GM12873 (cell line): ENCODE measurements around the gene SLC35F3.

Experiments used
- TF ChIP-seq, protein P1 (sequence below): IDR thresholded peaks from 2 replicates; pipeline ENCODE4 v1.5.1; 2012; ENCODE audit warnings: low read depth, mild to moderate bottlenecking, moderate library complexity, low read length, control low read depth; ENCODE audit not compliant: insufficient read depth; ENCODE audit errors: missing control alignments

SLC35F3 gene

DNA sequence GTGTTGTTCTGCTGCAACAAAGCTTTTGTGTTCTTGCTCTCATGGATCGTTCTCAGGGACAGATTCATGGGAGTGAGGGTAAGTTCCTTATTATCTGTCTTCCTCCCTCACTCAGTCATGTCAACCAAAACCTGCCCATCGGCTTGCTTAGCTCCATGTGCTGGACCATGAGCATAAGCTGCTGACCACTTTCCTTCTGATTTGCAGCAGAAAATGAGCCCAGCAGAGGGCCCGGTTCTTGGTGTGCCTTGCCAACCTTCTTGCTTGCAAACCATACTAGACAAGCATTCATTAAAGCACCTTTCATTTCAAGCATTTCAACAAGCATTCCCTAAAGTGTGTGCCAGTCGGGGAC is 404.7 kb downstream of the SLC35F3 start:
- TF ChIP-seq, protein P1, sequence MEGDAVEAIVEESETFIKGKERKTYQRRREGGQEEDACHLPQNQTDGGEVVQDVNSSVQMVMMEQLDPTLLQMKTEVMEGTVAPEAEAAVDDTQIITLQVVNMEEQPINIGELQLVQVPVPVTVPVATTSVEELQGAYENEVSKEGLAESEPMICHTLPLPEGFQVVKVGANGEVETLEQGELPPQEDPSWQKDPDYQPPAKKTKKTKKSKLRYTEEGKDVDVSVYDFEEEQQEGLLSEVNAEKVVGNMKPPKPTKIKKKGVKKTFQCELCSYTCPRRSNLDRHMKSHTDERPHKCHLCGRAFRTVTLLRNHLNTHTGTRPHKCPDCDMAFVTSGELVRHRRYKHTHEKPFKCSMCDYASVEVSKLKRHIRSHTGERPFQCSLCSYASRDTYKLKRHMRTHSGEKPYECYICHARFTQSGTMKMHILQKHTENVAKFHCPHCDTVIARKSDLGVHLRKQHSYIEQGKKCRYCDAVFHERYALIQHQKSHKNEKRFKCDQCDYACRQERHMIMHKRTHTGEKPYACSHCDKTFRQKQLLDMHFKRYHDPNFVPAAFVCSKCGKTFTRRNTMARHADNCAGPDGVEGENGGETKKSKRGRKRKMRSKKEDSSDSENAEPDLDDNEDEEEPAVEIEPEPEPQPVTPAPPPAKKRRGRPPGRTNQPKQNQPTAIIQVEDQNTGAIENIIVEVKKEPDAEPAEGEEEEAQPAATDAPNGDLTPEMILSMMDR = no peak

DNA sequence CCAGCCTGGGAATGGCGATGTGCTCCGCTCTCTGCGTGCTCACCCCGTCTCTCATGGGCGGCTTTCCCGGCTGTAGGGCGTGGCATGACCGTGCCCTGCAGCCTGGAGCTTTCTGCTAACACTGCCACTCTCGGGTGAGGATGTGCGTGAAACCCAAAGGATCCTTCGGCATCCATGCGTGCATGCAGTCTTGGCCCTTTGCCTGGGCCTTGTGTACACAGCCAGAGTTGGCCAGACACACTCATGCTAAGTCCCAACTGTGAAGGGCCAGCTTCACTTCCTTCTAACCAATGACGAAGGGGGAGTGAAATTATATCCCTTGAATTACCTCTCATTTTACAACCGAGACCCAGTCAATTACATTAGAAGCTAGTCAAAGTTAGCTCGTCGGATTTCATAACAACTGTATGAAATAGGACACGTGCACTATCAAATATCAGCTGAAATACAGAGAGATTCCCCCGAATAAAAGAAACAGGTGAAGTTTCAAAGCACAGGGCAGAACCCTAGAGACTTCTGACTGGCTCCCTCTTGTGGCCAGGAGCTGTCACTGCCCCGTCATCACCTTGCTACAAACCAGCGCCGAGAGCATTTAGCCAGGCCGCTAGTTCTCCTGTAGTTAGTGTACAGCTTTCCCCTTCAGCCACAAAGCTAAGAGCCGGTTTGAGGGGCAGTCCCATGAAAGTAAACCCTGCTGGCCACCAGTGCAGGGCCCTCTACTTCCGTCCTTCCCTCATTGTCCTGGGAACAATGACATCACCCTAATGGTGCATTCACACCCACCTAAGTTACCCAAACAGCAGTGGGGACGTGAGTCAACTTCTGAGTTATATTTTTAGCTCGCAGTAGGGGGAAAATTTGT is 405.4 kb downstream of the SLC35F3 start:
- TF ChIP-seq, protein P1 = peak; percentile 97

DNA sequence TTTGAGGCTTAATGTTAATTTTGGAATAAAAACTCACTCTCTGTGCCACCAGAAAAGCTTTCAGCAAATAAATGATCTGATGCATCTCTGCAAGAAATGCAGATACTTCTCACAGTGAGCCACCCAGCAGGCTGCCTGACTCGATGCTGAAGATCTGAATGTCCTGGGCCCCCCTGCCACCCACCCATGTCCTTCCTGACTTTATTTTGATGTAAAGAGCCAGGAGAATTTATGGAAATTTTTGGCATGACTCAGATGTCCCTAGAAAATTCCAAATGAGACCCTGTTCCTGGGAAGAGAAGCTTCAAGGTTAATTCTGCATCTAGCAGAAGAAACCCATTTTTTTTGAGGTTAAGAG is 406.0 kb downstream of the SLC35F3 start:
- TF ChIP-seq, protein P1 = no peak

DNA sequence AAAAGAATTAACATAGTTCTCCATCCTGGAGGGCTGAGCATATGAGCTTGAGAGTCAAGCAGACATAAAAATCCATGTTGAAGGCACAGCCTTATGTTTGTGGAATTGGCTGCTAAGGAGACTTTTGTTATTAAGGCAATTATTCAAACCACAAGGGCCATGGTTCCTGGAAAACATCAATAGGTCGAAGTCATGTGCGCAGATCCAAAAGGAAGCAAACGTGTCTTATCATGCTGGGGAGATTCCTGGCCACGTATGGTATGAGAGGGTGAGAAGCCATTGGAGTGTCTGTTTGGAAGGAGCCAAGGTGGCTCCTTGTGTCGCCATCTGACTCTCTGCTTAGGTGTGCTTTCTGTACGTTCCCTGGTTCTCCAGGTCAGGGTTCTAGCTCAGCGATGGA is 406.9 kb downstream of the SLC35F3 start:
- TF ChIP-seq, protein P1 = no peak

DNA sequence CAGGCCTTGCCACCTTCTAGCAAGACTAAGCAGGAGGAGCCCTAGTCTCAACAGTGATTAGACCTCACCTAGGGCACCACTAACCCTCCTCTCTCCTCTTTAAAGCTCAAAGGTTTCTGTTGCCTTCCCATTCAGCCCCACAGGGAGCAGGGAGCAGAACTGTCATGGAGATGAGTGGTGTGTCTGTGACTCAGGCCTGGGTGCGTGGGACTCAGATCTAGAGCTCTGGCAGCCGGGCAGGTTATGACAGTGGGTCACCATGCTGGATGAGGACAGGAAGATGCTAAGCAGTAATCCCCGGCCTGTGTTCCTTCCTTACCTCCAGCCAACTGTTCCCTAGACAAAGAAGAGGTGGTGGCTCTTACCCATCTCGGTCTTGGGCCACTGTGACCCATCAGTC is 408.7 kb downstream of the SLC35F3 start:
- TF ChIP-seq, protein P1 = no peak

- TF ChIP-seq, protein P1 = no peak
These were observed 410.6 kb downstream of the SLC35F3 start for GRCh38 chr1:234315091-234315541.

GRCh38 chr1:234315588-234315987 is 411.1 kb downstream of the SLC35F3 start:
- TF ChIP-seq, protein P1 = no peak
